IMR-90 (cell line): ENCODE data around the gene FOXP1. TPM values are rescaled to one million over a fixed set of nuclear protein-coding genes. Genes with fewer than 3 reads are reported as not detected.
A peak's percentile ranks its signal among the peaks of the same experiment; 100 is the strongest.

Source experiments
- ATAC-seq: fragments of 200-7000 bp; cut with Tn5 transposase; 2 replicates; pipeline ENCODE4 v1.9.1; 2020; ENCODE audit warnings: low read depth, mild to moderate bottlenecking, moderate library complexity
- BruUV-seq: library from RNA; stranded (reverse); fragments of 400-500 nt; replicated peaks from 2 replicates; lab custom pipeline; 2021; lab: Mats Ljungman, UMichigan
- CTCF ChIA-PET: fragments of 300-600 bp; formaldehyde crosslinking; extraction: SDS; loops from one replicate; lab custom pipeline; 2021; ENCODE audit warnings: antibody characterized with exemption; lab: Yijun Ruan, JAX
- POLR2A ChIA-PET: fragments of 300-600 bp; sonication (Branson Sonifier 250); formaldehyde crosslinking; loops from one replicate; lab custom pipeline; 2022; ENCODE audit warnings: antibody characterized with exemption; ENCODE audit not compliant: unreplicated experiment; lab: Charles Lee
- DNase-seq: peaks from one replicate; pipeline ENCODE4 v3.0.0; 2013
- H2AFZ ChIP-seq: replicated peaks from 2 replicates; pipeline ENCODE3; 2013; ENCODE audit warnings: low read length, mild to moderate bottlenecking; ENCODE audit not compliant: poor library complexity
- H2AK5ac ChIP-seq: 2 replicates; pipeline ENCODE4 v1.6.1; 2013; ENCODE audit warnings: low read depth, low read length, inconsistent platforms
- H2AK9ac ChIP-seq: replicated peaks from 2 replicates; pipeline ENCODE3; 2013; ENCODE audit warnings: mild to moderate bottlenecking, low read depth, low read length, moderate library complexity; ENCODE audit not compliant: poor library complexity
- H2BK120ac ChIP-seq: 2 replicates; pipeline ENCODE4 v1.6.1; 2013; ENCODE audit warnings: low read depth, low read length, inconsistent platforms
- H2BK15ac ChIP-seq: 3 replicates; pipeline ENCODE4 v1.6.1; 2013; ENCODE audit warnings: low read depth, low read length, inconsistent platforms
- H2BK20ac ChIP-seq: 2 replicates; pipeline ENCODE4 v1.6.1; 2013; ENCODE audit warnings: low read depth, mild to moderate bottlenecking, inconsistent platforms, low read length, moderate library complexity
- H2BK5ac ChIP-seq: 2 replicates; pipeline ENCODE4 v1.6.1; 2013; ENCODE audit warnings: mild to moderate bottlenecking, low read depth, low read length, inconsistent platforms; ENCODE audit not compliant: poor library complexity, severe bottlenecking
- H3K14ac ChIP-seq: replicated peaks from 2 replicates; pipeline ENCODE4 v1.6.1; 2013; ENCODE audit warnings: low read depth, low read length, inconsistent platforms
- H3K18ac ChIP-seq: 2 replicates; pipeline ENCODE4 v1.6.1; 2013; ENCODE audit warnings: low read depth, low read length, control low read depth
- H3K23ac ChIP-seq: 2 replicates; pipeline ENCODE4 v1.6.1; 2013; ENCODE audit warnings: low read depth, low read length, inconsistent platforms
- H3K27ac ChIP-seq: 2 replicates; pipeline ENCODE4 v1.5.1; 2013; ENCODE audit warnings: mild to moderate bottlenecking, control low read depth, low read length; ENCODE audit not compliant: insufficient read depth
- H3K27me3 ChIP-seq: 2 replicates; pipeline ENCODE4 v1.6.1; 2013; ENCODE audit warnings: low read length; ENCODE audit not compliant: control insufficient read depth, insufficient read depth
- H3K36me3 ChIP-seq: 2 replicates; pipeline ENCODE4 v1.6.1; 2013; ENCODE audit warnings: low read length, mixed read lengths; ENCODE audit not compliant: control insufficient read depth, insufficient read depth
- H3K4ac ChIP-seq: 2 replicates; pipeline ENCODE4 v1.6.1; 2013; ENCODE audit warnings: low read depth, low read length, inconsistent platforms
- H3K4me1 ChIP-seq: 2 replicates; pipeline ENCODE4 v1.6.1; 2013; ENCODE audit warnings: low read length, mixed read lengths; ENCODE audit not compliant: control insufficient read depth, insufficient read depth
- H3K4me2 ChIP-seq: 2 replicates; pipeline ENCODE4 v1.6.1; 2013; ENCODE audit warnings: low read depth, mild to moderate bottlenecking, control low read depth, low read length, moderate library complexity
- H3K4me3 ChIP-seq: 2 replicates; pipeline ENCODE4 v1.5.1; 2013; ENCODE audit warnings: low read depth, mild to moderate bottlenecking, control low read depth, low read length, moderate library complexity; ENCODE audit not compliant: insufficient read depth
- H3K56ac ChIP-seq: 2 replicates; pipeline ENCODE4 v1.6.1; 2013; ENCODE audit warnings: low read length, inconsistent platforms; ENCODE audit not compliant: insufficient read depth; ENCODE audit errors: extremely low read depth
- H3K79me1 ChIP-seq, 2 experiments: 2 replicates each; pipeline ENCODE4 v1.6.1; 2013; ENCODE audit warnings: low read length in 2 of 2, inconsistent platforms in 1 of 2, low read depth in 1 of 2
- H3K9ac ChIP-seq: 2 replicates; pipeline ENCODE4 v1.6.1; 2013; ENCODE audit warnings: low read depth, low read length, control low read depth
- H3K9me1 ChIP-seq: 2 replicates; pipeline ENCODE4 v1.6.1; 2013; ENCODE audit warnings: low read length, inconsistent platforms; ENCODE audit not compliant: insufficient read depth
- H3K9me3 ChIP-seq: 2 replicates; pipeline ENCODE4 v1.6.1; 2013; ENCODE audit warnings: low read length; ENCODE audit not compliant: control insufficient read depth, insufficient read depth
- H4K20me1 ChIP-seq: 2 replicates; pipeline ENCODE4 v1.6.1; 2013; ENCODE audit warnings: low read length, inconsistent platforms; ENCODE audit not compliant: insufficient read depth
- H4K5ac ChIP-seq: 2 replicates; pipeline ENCODE4 v1.6.1; 2013; ENCODE audit warnings: mild to moderate bottlenecking, low read depth, low read length, control low read depth
- H4K8ac ChIP-seq, 2 experiments: 2 replicates each; pipeline ENCODE4 v1.6.1; 2013; ENCODE audit warnings: low read depth in 2 of 2, low read length in 2 of 2, control low read depth in 1 of 2, inconsistent platforms in 1 of 2
- H4K91ac ChIP-seq: 2 replicates; pipeline ENCODE4 v1.6.1; 2013; ENCODE audit warnings: low read depth, low read length, inconsistent platforms; ENCODE audit not compliant: insufficient read depth
- FOS ChIP-seq: fragments of 150-350 bp; IDR thresholded peaks from 2 replicates; pipeline ENCODE4 v1.6.1; 2016; ENCODE audit warnings: low read depth, low read length
- NFE2L2 ChIP-seq: fragments of 150-350 bp; IDR thresholded peaks from 2 replicates; pipeline ENCODE4 v1.6.1; 2016; ENCODE audit warnings: low read depth, mild to moderate bottlenecking, low read length
- POLR2A ChIP-seq: IDR thresholded peaks from 2 replicates; pipeline ENCODE4 v1.6.1; 2012; ENCODE audit warnings: mild to moderate bottlenecking, low read depth, low read length
- RFX5 ChIP-seq: IDR thresholded peaks from 2 replicates; pipeline ENCODE4 v1.8.0; 2012; ENCODE audit warnings: low read depth, mild to moderate bottlenecking, low read length, moderate library complexity
- USF2 ChIP-seq: fragments of 150-350 bp; IDR thresholded peaks from 2 replicates; pipeline ENCODE4 v1.6.1; 2017; ENCODE audit warnings: mild to moderate bottlenecking, antibody characterized with exemption, low read length, low read depth
- WGBS, 2 experiments: methylation state at CpG; one replicate each; pipeline versions ENCODE4 v1.1.5 to v1.1.7; 2013; ENCODE audit warnings: missing lambda C conversion rate in 2 of 2; ENCODE audit not compliant: insufficient read length in 1 of 2; ENCODE audit errors: extremely low coverage in 2 of 2; 5-methylcytosine and 5-hydroxymethylcytosine counted together
- dilution Hi-C: fragments of 300-500 bp; cut with HindIII; formaldehyde crosslinking; loops from one replicate; pipeline ENCODE4 v1.14.3; 2018; ENCODE audit warnings: low sequenced_read_pairs; ENCODE audit not compliant: unreplicated experiment
- in situ Hi-C: fragments of 300-500 bp; cut with MboI; formaldehyde crosslinking; loops from 3 replicates; pipeline ENCODE4 v1.14.3; 2019; ENCODE audit warnings: low sequenced_read_pairs, inconsistent platforms, mixed read lengths
- intact Hi-C: fragments of 100-400 bp; cut with micrococcal nuclease; formaldehyde crosslinking; loops from 2 replicates; pipeline ENCODE4 v1.10.0; 2022
- polyA plus RNA-seq, 3 experiments: library from polyadenylated mRNA; depleted of rRNA; stranded (reverse); fragments of >200 nt; gene quantifications; 2 replicates each; pipeline ENCODE4 v1.2.3, GENCODE V29; 2012; ENCODE audit warnings: low replicate concordance in 1 of 3
- total RNA-seq: library from RNA; depleted of rRNA; stranded (reverse); fragments of >200 nt; gene quantifications from 2 replicates; pipeline ENCODE4 v1.2.3, GENCODE V29; 2012

Gene FOXP1
- total and polyA plus RNA-seq, 2 of the 4 experiments (the other 2 are of a cell fraction): 37.0 to 132 TPM

- Histone ChIP-seq H2AK5ac (peak overlapping the region; percentile 77), H2AFZ (no peak overlapping the region), H3K9ac (no peak overlapping the region), H3K36me3 (no peaks in the 10 kb centered on the region), H3K4ac (0 out of 2 replicates have a peak overlapping the region, but pooled peaks have one; percentile 11), H4K5ac (no peak overlapping the region), H3K9me1 (peaks cover 26% of the 10 kb centered on the region), H3K27ac (no peak overlapping the region), H3K23ac (0 out of 2 replicates have a peak overlapping the region, but pooled peaks have one; percentile 12), H2BK120ac (no peak overlapping the region), H3K27me3 (no peaks in the 10 kb centered on the region), H2BK5ac (no peak overlapping the region), H3K4me3 (no peak overlapping the region), H3K14ac (0 out of 2 replicates have a peak overlapping the region, but pooled peaks have one; percentile 48), H3K79me1 (peaks cover 27 to 74% of the 10 kb centered on the region in 2 experiments), H3K56ac (no peak overlapping the region), H2AK9ac (no peak overlapping the region), H2BK15ac (peak overlapping the region; percentile 87; the same call in 2 of the 3 replicates), H3K4me2 (no peak overlapping the region), H4K8ac (no peak overlapping the region), H4K20me1 (no peaks in the 10 kb centered on the region), H4K91ac (peak overlapping the region; percentile 40; the same call in 1 of the 2 replicates), H3K9me3 (no peaks in the 10 kb centered on the region), H2BK20ac (peak overlapping the region; percentile 79), H3K4me1 (peaks cover 25% of the 10 kb centered on the region), H3K18ac (no peak overlapping the region)
- ChIA-PET CTCF (no interaction called here), POLR2A (no interaction called here)
- no CpG with 5 or more reads among the region's 6 CpGs for WGBS, 2 experiments
- intact Hi-C loops (no loop called here), dilution Hi-C loops (no loop called here), in situ Hi-C loops (no loop called here)
- no peak for TF ChIP-seq RFX5
- TF ChIP-seq POLR2A: no peak
- TF ChIP-seq FOS: no peak
- TF ChIP-seq NFE2L2: no peak
- no peak for TF ChIP-seq USF2
- no peak for DNase-seq
- no peak for ATAC-seq
- BruUV-seq: no TSS peak
Measured at GRCh38 chr3:71500696-71501095, 82.8 kb downstream of the FOXP1 start.
